ENCODE results near the gene DCUN1D2.
"Not testable (repeated sequence)": the region's sequence is repeated elsewhere in the genome, so short reads cannot be mapped to it uniquely, and the experiment has no call there.

Gene DCUN1D2

GRCh38 chr13:113448545-113448884 is 42.0 kb downstream of the DCUN1D2 start:
- no peak for DNase-seq (ENCODE audit: low spot score in 2 of 2)
- H3K36me3 ChIP-seq (replicated peaks), result no peaks in the 10 kb centered on the region; the same call in 1 of the 2 replicates
- peak overlapping the region; percentile 59 for H3K4me3 ChIP-seq
- no peaks in the 10 kb centered on the region for H3K27me3 ChIP-seq (ENCODE audit: low read depth)
- in situ Hi-C loops (cut with MboI; ENCODE audit: low sequenced_read_pairs), result no loop called here
- no peaks in the 10 kb centered on the region for H3K9me3 ChIP-seq
- H3K4me1 ChIP-seq, result peaks cover 6% of the 10 kb centered on the region; the same call in 1 of the 2 replicates

- no peak for DNase-seq (ENCODE audit: low spot score in 2 of 2)
- Histone ChIP-seq H3K36me3 (replicated peaks) (no peaks in the 10 kb centered on the region; the same call in 1 of the 2 replicates), H3K9me3 (no peaks in the 10 kb centered on the region), H3K4me1 (peaks cover 6% of the 10 kb centered on the region; the same call in 1 of the 2 replicates), H3K27me3 (ENCODE audit: low read depth) (no peaks in the 10 kb centered on the region), H3K4me3 (no peak overlapping the region)
- in situ Hi-C loops (cut with MboI; ENCODE audit: low sequenced_read_pairs), result no loop called here
Observed at GRCh38 chr13:113447596-113447995, 42.9 kb downstream of the DCUN1D2 start.

GRCh38 chr13:113446488-113446854 is 44.0 kb downstream of the DCUN1D2 start:
- Histone ChIP-seq H3K4me3 (no peak overlapping the region), H3K27me3 (ENCODE audit: low read depth) (no peaks in the 10 kb centered on the region), H3K36me3 (replicated peaks) (no peaks in the 10 kb centered on the region; the same call in 1 of the 2 replicates), H3K4me1 (peaks cover 6% of the 10 kb centered on the region; the same call in 1 of the 2 replicates), H3K9me3 (no peaks in the 10 kb centered on the region)
- DNase-seq (ENCODE audit: low spot score in 2 of 2), result no peak
- in situ Hi-C loops (cut with MboI; ENCODE audit: low sequenced_read_pairs), result no loop called here

DNA sequence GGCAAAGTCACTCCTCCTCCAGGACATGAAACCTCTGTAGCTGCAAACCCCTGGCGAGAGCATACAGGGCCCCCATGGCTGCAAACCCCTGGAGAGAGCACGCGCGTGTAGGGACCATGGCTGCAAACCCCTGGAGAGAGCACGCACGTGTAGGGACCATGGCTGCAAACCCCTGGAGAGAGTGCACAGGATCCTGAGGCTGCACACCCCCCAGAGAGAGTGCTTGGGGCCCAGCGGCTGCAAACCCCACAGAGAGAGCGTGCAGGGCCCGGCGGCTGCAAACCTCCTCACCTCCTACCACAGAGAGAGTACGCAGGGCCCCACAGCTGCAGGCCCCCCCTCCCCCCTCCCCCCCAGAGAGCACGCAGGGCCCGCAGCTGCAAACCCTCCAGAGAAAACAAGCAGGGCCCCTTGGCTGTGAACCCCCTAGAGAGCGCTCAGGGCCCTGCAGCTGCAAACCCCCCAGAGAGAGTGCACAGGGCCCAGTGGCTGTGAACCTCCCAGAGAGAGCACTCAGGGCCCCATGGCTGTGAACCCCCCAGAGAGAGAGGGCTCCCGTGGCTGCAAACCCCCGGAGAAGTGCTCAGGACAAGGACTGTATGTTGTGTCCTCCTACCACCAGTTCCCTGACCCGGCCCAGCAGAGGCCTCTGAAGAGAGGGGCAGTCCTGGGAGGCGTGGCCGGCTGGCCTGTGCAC is 44.6 kb downstream of the DCUN1D2 start:
- Histone ChIP-seq H3K4me3 (no peak overlapping the region), H3K27me3 (ENCODE audit: low read depth) (no peaks in the 10 kb centered on the region), H3K4me1 (peaks cover 6% of the 10 kb centered on the region; the same call in 1 of the 2 replicates), H3K9me3 (no peaks in the 10 kb centered on the region), H3K36me3 (replicated peaks) (no peaks in the 10 kb centered on the region; the same call in 1 of the 2 replicates)
- DNase-seq (ENCODE audit: low spot score in 2 of 2), result no peak
- in situ Hi-C loops (cut with MboI; ENCODE audit: low sequenced_read_pairs), result no loop called here

GRCh38 chr13:113443991-113444390 is 46.5 kb downstream of the DCUN1D2 start:
- Histone ChIP-seq H3K36me3 (replicated peaks) (no peaks in the 10 kb centered on the region; the same call in 1 of the 2 replicates), H3K9me3 (no peaks in the 10 kb centered on the region), H3K27me3 (ENCODE audit: low read depth) (no peaks in the 10 kb centered on the region), H3K4me3 (no peak overlapping the region), H3K4me1 (no peaks in the 10 kb centered on the region; the same call in 1 of the 2 replicates)
- in situ Hi-C loops (cut with MboI; ENCODE audit: low sequenced_read_pairs), result no loop called here
- DNase-seq (ENCODE audit: low spot score in 2 of 2), result no peak

- no peaks in the 10 kb centered on the region for H3K27me3 ChIP-seq (ENCODE audit: low read depth)
- in situ Hi-C loops (cut with MboI; ENCODE audit: low sequenced_read_pairs), result no loop called here
- no peaks in the 10 kb centered on the region for H3K9me3 ChIP-seq
- no peak for DNase-seq (ENCODE audit: low spot score in 2 of 2)
- H3K4me3 ChIP-seq, result no peak overlapping the region
- no peaks in the 10 kb centered on the region for H3K4me1 ChIP-seq
- no peaks in the 10 kb centered on the region; the same call in 1 of the 2 replicates for H3K36me3 ChIP-seq (replicated peaks)
Observed at GRCh38 chr13:113442985-113443362, 47.5 kb downstream of the DCUN1D2 start.

GRCh38 chr13:113442354-113442984 is 48.0 kb downstream of the DCUN1D2 start:
- no peak overlapping the region for H3K4me3 ChIP-seq
- no peaks in the 10 kb centered on the region; the same call in 1 of the 2 replicates for H3K36me3 ChIP-seq (replicated peaks)
- in situ Hi-C loops (cut with MboI; ENCODE audit: low sequenced_read_pairs), result no loop called here
- H3K9me3 ChIP-seq, result no peaks in the 10 kb centered on the region
- no peaks in the 10 kb centered on the region for H3K27me3 ChIP-seq (ENCODE audit: low read depth)
- no peaks in the 10 kb centered on the region for H3K4me1 ChIP-seq
- no peak for DNase-seq (ENCODE audit: low spot score in 2 of 2)

GRCh38 chr13:113441661-113442060 is 48.9 kb downstream of the DCUN1D2 start:
- DNase-seq (ENCODE audit: low spot score in 2 of 2), result no peak
- Histone ChIP-seq H3K36me3 (replicated peaks) (no peaks in the 10 kb centered on the region), H3K27me3 (ENCODE audit: low read depth) (no peaks in the 10 kb centered on the region), H3K9me3 (no peaks in the 10 kb centered on the region), H3K4me3 (no peak overlapping the region), H3K4me1 (no peaks in the 10 kb centered on the region)
- in situ Hi-C loops (cut with MboI; ENCODE audit: low sequenced_read_pairs), result no loop called here

- no peaks in the 10 kb centered on the region for H3K4me1 ChIP-seq
- H3K36me3 ChIP-seq (replicated peaks), result no peaks in the 10 kb centered on the region
- DNase-seq (ENCODE audit: low spot score in 2 of 2), result no peak
- in situ Hi-C loops (cut with MboI; ENCODE audit: low sequenced_read_pairs), result no loop called here
- no peaks in the 10 kb centered on the region for H3K27me3 ChIP-seq (ENCODE audit: low read depth)
- no peaks in the 10 kb centered on the region for H3K9me3 ChIP-seq
- H3K4me3 ChIP-seq, result no peak overlapping the region
Observed at GRCh38 chr13:113437408-113438010, 53.0 kb downstream of the DCUN1D2 start.

- DNase-seq (ENCODE audit: low spot score in 2 of 2); H3K4me1 ChIP-seq; H3K27me3 ChIP-seq (ENCODE audit: low read depth); H3K36me3 ChIP-seq (replicated peaks); in situ Hi-C loops (cut with MboI; ENCODE audit: low sequenced_read_pairs); H3K4me3 ChIP-seq; H3K9me3 ChIP-seq: not testable (repeated sequence)
Observed at GRCh38 chr13:113436866-113437265, 53.6 kb downstream of the DCUN1D2 start.

GRCh38 chr13:113435907-113436306 is 54.6 kb downstream of the DCUN1D2 start:
- in situ Hi-C loops (cut with MboI; ENCODE audit: low sequenced_read_pairs); H3K4me3 ChIP-seq; H3K9me3 ChIP-seq; H3K4me1 ChIP-seq; DNase-seq (ENCODE audit: low spot score in 2 of 2); H3K27me3 ChIP-seq (ENCODE audit: low read depth); H3K36me3 ChIP-seq (replicated peaks): not testable (repeated sequence)

DNA sequence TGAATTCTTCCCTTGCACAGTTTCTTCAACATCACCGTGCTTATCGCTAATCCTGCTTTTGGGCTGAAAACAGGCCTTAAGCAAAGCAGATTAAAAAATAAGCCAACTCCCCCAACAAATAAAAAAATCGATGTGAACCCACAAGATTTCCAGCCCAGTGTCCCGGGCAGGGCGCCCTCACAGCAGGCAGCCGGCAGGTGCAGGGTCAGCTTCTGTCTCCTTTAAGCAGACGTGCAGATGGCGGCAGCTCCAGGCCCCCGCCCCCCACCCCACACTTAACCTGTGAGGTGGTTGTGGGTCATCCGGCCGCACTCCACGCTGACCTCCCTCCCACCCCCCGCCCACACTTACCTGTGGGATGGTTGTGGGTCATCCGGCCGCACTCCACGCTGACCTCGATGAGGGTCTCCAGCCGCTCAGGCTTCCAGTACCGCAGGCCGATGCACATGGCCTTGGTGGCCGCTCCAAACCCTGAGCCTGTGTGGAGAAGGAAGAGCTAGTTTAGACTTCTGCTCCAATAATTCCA is 57.1 kb downstream of the DCUN1D2 start:
- Histone ChIP-seq H3K9me3 (no peaks in the 10 kb centered on the region), H3K4me3 (no peak overlapping the region), H3K27me3 (ENCODE audit: low read depth) (no peaks in the 10 kb centered on the region), H3K36me3 (replicated peaks) (no peaks in the 10 kb centered on the region), H3K4me1 (no peaks in the 10 kb centered on the region)
- DNase-seq (ENCODE audit: low spot score in 2 of 2), result no peak
- in situ Hi-C loops (cut with MboI; ENCODE audit: low sequenced_read_pairs), result no loop called here

- in situ Hi-C loops (cut with MboI; ENCODE audit: low sequenced_read_pairs), result no loop called here
- no peak for DNase-seq (ENCODE audit: low spot score in 2 of 2)
- Histone ChIP-seq H3K36me3 (replicated peaks) (no peaks in the 10 kb centered on the region), H3K9me3 (no peaks in the 10 kb centered on the region), H3K27me3 (ENCODE audit: low read depth) (no peaks in the 10 kb centered on the region), H3K4me1 (no peaks in the 10 kb centered on the region), H3K4me3 (no peak overlapping the region)
Observed at GRCh38 chr13:113432506-113433270, 57.8 kb downstream of the DCUN1D2 start.
